Prostate gland (tissue), 2 donors: ENCODE results near the gene DNAJB12. TPM values are rescaled to one million over a fixed set of nuclear protein-coding genes. Genes with fewer than 3 reads are reported as not detected.

Experiments
- DNase-seq: peaks from one replicate; pipeline ENCODE4 v3.0.0-alpha.2; 2019; ENCODE audit warnings: low spot score
- H3K27ac ChIP-seq, 2 donors: fragments of 200-600 bp; sonication (generic); 2 replicates each; pipeline ENCODE4 v1.5.1; 2017 to 2019
- H3K27me3 ChIP-seq: fragments of 200-600 bp; sonication (generic); replicated peaks from 2 replicates; pipeline ENCODE4 v1.5.1; 2019; ENCODE audit not compliant: insufficient read depth
- H3K36me3 ChIP-seq, 2 donors: fragments of 200-600 bp; sonication (generic); 1 replicate in 1 of 2; 2 replicates in 1 of 2; pipeline versions ENCODE4 v1.5.1 to v1.8.1; 2017 to 2019
- H3K4me1 ChIP-seq: fragments of 200-600 bp; sonication (generic); replicated peaks from 2 replicates; pipeline ENCODE4 v1.5.1; 2019
- H3K4me3 ChIP-seq, 2 donors: fragments of 200-600 bp; sonication (generic); 2 replicates each; pipeline ENCODE4 v1.5.1; 2017 to 2019
- H3K9me3 ChIP-seq: fragments of 200-600 bp; sonication (generic); 2 replicates; pipeline ENCODE4 v1.5.1; 2017
- POLR2A ChIP-seq: fragments of 450-650 bp; IDR thresholded peaks from one replicate; pipeline ENCODE4 v1.6.1; 2016; ENCODE audit warnings: antibody characterized with exemption, mild to moderate bottlenecking
- POLR2AphosphoS5 ChIP-seq: sonication (generic); formaldehyde crosslinking; IDR thresholded peaks from one replicate; pipeline ENCODE4 v1.6.1; 2017; ENCODE audit warnings: antibody characterized with exemption
- WGBS: methylation state at CpG from one replicate; pipeline ENCODE4 v1.1.5; 2018; 5-methylcytosine and 5-hydroxymethylcytosine counted together
- intact Hi-C: fragments of 100-400 bp; cut with DNase I; formaldehyde crosslinking; loops from one replicate; pipeline ENCODE4 v1.14.2; 2022
- small RNA-seq, 2 donors: library from RNA; depleted of rRNA; stranded (forward); fragments of <200 nt; gene quantifications; one replicate each; pipeline ENCODE3, GENCODE V24; 2016
- total RNA-seq, 2 donors: library from RNA; depleted of rRNA; stranded (reverse); fragments of >200 nt; gene quantifications; one replicate each; pipeline ENCODE4 v1.1.0, GENCODE V29; 2016
- TF ChIP-seq, protein P1 (sequence below), 4 experiments: fragments of 200-600 bp in 2 of 4; fragments of 450-650 bp in 2 of 4; sonication (generic) in 2 of 4; IDR thresholded peaks; 1 replicate in 3 of 4; 2 replicates in 1 of 4; pipeline ENCODE4 v1.5.1; 2016 to 2019; ENCODE audit warnings: antibody characterized with exemption in 4 of 4, mild to moderate bottlenecking in 2 of 4, moderate library complexity in 2 of 4

DNAJB12 gene
- total RNA-seq, 2 donors from 2014 or later, result 33.0 to 55.9 TPM

DNA sequence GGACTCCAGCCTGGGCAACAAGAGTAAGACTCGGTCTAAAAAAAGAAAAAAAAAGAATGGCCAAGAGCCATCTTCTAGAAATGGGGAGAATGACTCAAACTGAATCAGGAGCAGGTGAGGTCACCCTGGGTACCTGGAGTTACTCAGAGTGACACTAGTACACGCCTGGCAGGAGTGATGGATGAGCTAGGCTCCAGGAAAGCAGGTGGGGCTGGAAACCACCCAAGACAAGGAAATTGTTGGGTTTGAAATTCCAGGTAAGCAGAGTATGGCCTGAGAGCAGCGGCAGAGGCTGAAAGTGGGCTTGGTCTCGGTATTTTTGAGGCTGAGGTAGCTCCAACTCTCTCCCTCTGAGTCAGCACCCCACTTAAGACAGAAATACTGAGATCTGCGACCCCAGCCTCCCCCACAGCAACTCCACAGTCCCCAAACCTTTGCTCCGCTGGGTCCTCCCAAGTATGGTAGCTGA lies 62.5 kb downstream of the DNAJB12 start:
- 47% methylated on average over 6 of the region's 6 CpGs for WGBS
- no peak overlapping the region for H3K27ac ChIP-seq
- no peak overlapping the region for H3K4me3 ChIP-seq
- TF ChIP-seq, protein P1, sequence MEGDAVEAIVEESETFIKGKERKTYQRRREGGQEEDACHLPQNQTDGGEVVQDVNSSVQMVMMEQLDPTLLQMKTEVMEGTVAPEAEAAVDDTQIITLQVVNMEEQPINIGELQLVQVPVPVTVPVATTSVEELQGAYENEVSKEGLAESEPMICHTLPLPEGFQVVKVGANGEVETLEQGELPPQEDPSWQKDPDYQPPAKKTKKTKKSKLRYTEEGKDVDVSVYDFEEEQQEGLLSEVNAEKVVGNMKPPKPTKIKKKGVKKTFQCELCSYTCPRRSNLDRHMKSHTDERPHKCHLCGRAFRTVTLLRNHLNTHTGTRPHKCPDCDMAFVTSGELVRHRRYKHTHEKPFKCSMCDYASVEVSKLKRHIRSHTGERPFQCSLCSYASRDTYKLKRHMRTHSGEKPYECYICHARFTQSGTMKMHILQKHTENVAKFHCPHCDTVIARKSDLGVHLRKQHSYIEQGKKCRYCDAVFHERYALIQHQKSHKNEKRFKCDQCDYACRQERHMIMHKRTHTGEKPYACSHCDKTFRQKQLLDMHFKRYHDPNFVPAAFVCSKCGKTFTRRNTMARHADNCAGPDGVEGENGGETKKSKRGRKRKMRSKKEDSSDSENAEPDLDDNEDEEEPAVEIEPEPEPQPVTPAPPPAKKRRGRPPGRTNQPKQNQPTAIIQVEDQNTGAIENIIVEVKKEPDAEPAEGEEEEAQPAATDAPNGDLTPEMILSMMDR (IDR thresholded peaks at IDR 0.05), result no peak
- TF ChIP-seq POLR2A (peak; percentile 42), POLR2AphosphoS5 (no peak)
- peaks cover 3% of the 10 kb centered on the region for H3K4me1 ChIP-seq
- no peaks in the 10 kb centered on the region for H3K27me3 ChIP-seq
- peak; percentile 37 for DNase-seq
- intact Hi-C loops, result no loop called here
- H3K9me3 ChIP-seq, result no peaks in the 10 kb centered on the region
- no peaks in the 10 kb centered on the region for H3K36me3 ChIP-seq

DNA sequence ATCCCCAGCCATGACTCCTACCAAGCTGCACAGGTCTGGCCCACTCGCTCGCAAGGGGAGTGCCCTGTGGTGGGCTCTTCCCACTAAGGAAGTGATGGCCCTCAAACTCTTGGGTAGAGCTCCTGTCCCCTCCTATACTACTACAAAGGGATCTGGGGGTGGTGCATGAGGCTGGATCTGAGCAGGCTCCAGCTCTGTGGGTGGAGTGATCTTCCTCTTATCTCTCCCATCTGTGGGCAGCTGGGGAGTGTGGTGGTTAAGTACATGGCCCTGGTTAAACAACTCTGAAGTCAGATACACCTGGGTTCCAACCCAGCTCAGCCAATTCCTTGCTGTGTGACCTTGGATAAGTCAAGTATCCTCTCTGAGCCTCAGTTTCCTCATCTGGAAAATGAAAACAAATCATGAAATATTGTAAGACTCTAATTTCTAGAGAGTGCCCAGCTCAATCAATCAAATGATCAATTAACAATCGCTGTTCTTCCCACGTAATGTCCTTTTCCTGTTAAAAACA lies 63.6 kb downstream of the DNAJB12 start:
- no peak for DNase-seq
- no peaks in the 10 kb centered on the region for H3K36me3 ChIP-seq
- no peaks in the 10 kb centered on the region for H3K27me3 ChIP-seq
- intact Hi-C loops, result no loop called here
- H3K4me1 ChIP-seq, result no peaks in the 10 kb centered on the region
- H3K9me3 ChIP-seq, result no peaks in the 10 kb centered on the region
- 89% methylated on average over 4 of the region's 4 CpGs for WGBS
- TF ChIP-seq POLR2A (no peak), POLR2AphosphoS5 (no peak)
- TF ChIP-seq, protein P1 (IDR thresholded peaks at IDR 0.05), result no peak
- H3K27ac ChIP-seq, result no peak overlapping the region
- H3K4me3 ChIP-seq, result no peak overlapping the region

DNA sequence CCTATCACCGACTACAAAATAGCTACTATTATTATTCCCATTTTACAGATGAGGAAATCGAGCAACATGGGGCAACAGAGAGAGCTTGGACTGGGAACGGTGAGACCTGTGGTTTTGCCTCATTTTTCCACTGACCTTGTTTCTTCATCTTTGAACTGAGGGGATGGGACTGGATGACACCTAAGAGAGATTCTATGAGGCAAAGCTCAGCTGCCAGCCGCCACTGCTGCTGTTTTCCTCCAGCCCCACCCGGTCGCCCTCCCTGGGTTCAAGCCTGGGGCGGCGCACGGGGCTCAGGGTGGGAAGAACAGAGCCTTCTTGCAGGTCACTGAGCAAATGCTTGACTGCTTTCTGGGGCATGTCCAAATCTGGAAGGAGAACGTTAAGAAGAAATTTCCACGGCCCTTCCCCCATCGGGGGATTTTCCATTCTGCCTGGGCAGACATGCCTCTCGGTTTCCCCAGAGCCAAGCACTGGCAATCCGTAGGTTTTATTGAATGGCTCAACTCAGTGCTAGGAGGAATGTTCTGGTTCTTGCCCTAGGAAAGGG lies 68.7 kb downstream of the DNAJB12 start:
- intact Hi-C loops, result no loop called here
- DNase-seq, result no peak
- no peaks in the 10 kb centered on the region for H3K4me1 ChIP-seq
- no peaks in the 10 kb centered on the region for H3K27me3 ChIP-seq
- H3K9me3 ChIP-seq, result no peaks in the 10 kb centered on the region
- no peak overlapping the region for H3K27ac ChIP-seq
- no peak overlapping the region for H3K4me3 ChIP-seq
- H3K36me3 ChIP-seq, result no peaks in the 10 kb centered on the region
- TF ChIP-seq, protein P1 (IDR thresholded peaks at IDR 0.05), result no peak
- TF ChIP-seq POLR2AphosphoS5 (no peak), POLR2A (no peak)
- 36% methylated on average over 14 of the region's 14 CpGs for WGBS

DNA sequence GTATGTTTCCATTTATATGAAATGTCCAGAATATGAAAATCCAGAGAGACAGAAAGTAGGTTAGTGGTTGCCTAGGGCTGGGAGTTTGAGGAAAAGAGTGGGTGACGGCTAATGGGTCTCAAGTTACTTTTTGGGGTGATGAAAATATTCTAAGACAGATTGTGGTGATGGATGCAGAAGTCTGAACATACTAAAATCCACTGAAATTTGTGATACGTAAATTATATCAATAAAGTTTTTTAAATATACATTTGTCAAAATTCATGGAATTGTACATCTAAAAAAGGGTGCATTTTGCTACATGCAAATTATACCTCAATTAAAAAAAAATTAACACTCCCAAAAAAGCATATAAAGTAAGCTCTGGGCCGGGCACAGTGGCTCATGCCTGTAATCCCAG lies 71.6 kb downstream of the DNAJB12 start:
- WGBS, result 67% methylated on average over 3 of the region's 3 CpGs
- no peak overlapping the region for H3K4me3 ChIP-seq
- no peaks in the 10 kb centered on the region for H3K36me3 ChIP-seq
- TF ChIP-seq POLR2A, result no peak
- TF ChIP-seq POLR2AphosphoS5, result no peak
- TF ChIP-seq, protein P1 (IDR thresholded peaks at IDR 0.05), result no peak
- H3K27ac ChIP-seq, result no peak overlapping the region
- no peaks in the 10 kb centered on the region for H3K27me3 ChIP-seq
- H3K4me1 ChIP-seq, result no peaks in the 10 kb centered on the region
- H3K9me3 ChIP-seq, result no peaks in the 10 kb centered on the region
- no peak for DNase-seq
- intact Hi-C loops, result no loop called here

Small RNA genes lying within 50 kb of the gene (small RNA-seq; reads per million reads assigned to genes)
- gene RNU6-805P, result 0 reads per million in 2 donors

Other genes with a start within 250 kb of the DNAJB12 start
- 100 to 1,000 TPM in 1 of 2 donors, 10 to 100 TPM in 1; 73.4 to 123 TPM for gene ANAPC16, start 138.9 kb downstream of the DNAJB12 start, total RNA-seq
- gene ASCC1, start 138.6 kb downstream of the DNAJB12 start, total RNA-seq, result 10 to 100 TPM; 14.8 to 38.3 TPM
- 100 to 1,000 TPM; 259 to 265 TPM for gene DDIT4, start 81.0 kb downstream of the DNAJB12 start, total RNA-seq